ENCODE measurements around the gene KY. TPM values are rescaled to one million over a fixed set of nuclear protein-coding genes. Genes with fewer than 3 reads are reported as not detected.

The KY gene
- polyA plus RNA-seq, 1 donor from 2014 or later = 1.7 TPM

- no peak for TF ChIP-seq CTCF (IDR thresholded peaks at IDR 0.05; ENCODE audit: poor library complexity, severe bottlenecking)
- TF ChIP-seq EZH2 (IDR thresholded peaks at IDR 0.05; ENCODE audit: borderline replicate concordance, insufficient read depth, low read length, poor library complexity, severe bottlenecking) = no peak
- TF ChIP-seq RAD21 (conservative IDR thresholded peaks at IDR 0.05) = no peak
- no peak for TF ChIP-seq TAF1 (IDR thresholded peaks at IDR 0.05; ENCODE audit: low read depth)
- no peak for TF ChIP-seq POLR2AphosphoS5 (IDR thresholded peaks at IDR 0.05)
- no peak for TF ChIP-seq EP300 (conservative IDR thresholded peaks at IDR 0.05; ENCODE audit: poor library complexity, severe bottlenecking)
- no peak for TF ChIP-seq SMC3 (conservative IDR thresholded peaks at IDR 0.05; ENCODE audit: poor library complexity)
- no peak for TF ChIP-seq MXI1 (conservative IDR thresholded peaks at IDR 0.05; ENCODE audit: poor library complexity, severe bottlenecking)
- TF ChIP-seq REST (IDR thresholded peaks at IDR 0.05; ENCODE audit: borderline replicate concordance) = no peak
- H2AFZ ChIP-seq (ENCODE audit: low read depth, low read length) = no peak overlapping the region
- no peaks in the 10 kb centered on the region for H4K20me1 ChIP-seq (ENCODE audit: insufficient read depth)
- H3F3A ChIP-seq (ENCODE audit: insufficient read depth, low read length, poor library complexity, severe bottlenecking) = no peaks in the 10 kb centered on the region
- H3K9me3 ChIP-seq (ENCODE audit: low read length) = no peaks in the 10 kb centered on the region
- no peaks in the 10 kb centered on the region for H3K27me3 ChIP-seq (ENCODE audit: insufficient read depth, low read depth, low read length)
- no peak overlapping the region for H3K4me3 ChIP-seq (ENCODE audit: low read length)
- H3K4me2 ChIP-seq (ENCODE audit: low read length) = no peak overlapping the region
- H3K79me2 ChIP-seq (replicated peaks; ENCODE audit: insufficient read depth, low read length) = no peaks in the 10 kb centered on the region
- no peaks in the 10 kb centered on the region for H3K36me3 ChIP-seq (ENCODE audit: insufficient read depth, low read length)
- no peaks in the 10 kb centered on the region for H3K9me2 ChIP-seq (ENCODE audit: insufficient read depth, low read length)
- no peak overlapping the region for H3K27ac ChIP-seq (ENCODE audit: low read length)
- H3K9ac ChIP-seq (ENCODE audit: low read length) = no peak overlapping the region
Observed at GRCh38 chr3:134672571-134672970, 21.7 kb upstream of the KY start.

- no peaks in the 10 kb centered on the region for H4K20me1 ChIP-seq (ENCODE audit: insufficient read depth)
- no peaks in the 10 kb centered on the region for H3K36me3 ChIP-seq (ENCODE audit: insufficient read depth, low read length)
- no peak overlapping the region for H3K4me3 ChIP-seq (ENCODE audit: low read length)
- H3K27ac ChIP-seq (ENCODE audit: low read length) = no peak overlapping the region
- H3K27me3 ChIP-seq (ENCODE audit: insufficient read depth, low read depth, low read length) = no peaks in the 10 kb centered on the region
- no peaks in the 10 kb centered on the region for H3K79me2 ChIP-seq (replicated peaks; ENCODE audit: insufficient read depth, low read length)
- H3K9me2 ChIP-seq (ENCODE audit: insufficient read depth, low read length) = no peaks in the 10 kb centered on the region
- no peak overlapping the region for H3K4me2 ChIP-seq (ENCODE audit: low read length)
- no peak for TF ChIP-seq EZH2 (IDR thresholded peaks at IDR 0.05; ENCODE audit: borderline replicate concordance, insufficient read depth, low read length, poor library complexity, severe bottlenecking)
- no peaks in the 10 kb centered on the region for H3F3A ChIP-seq (ENCODE audit: insufficient read depth, low read length, poor library complexity, severe bottlenecking)
- H3K9ac ChIP-seq (ENCODE audit: low read length) = no peak overlapping the region
- no peak overlapping the region for H2AFZ ChIP-seq (ENCODE audit: low read depth, low read length)
- H3K9me3 ChIP-seq (ENCODE audit: low read length) = no peaks in the 10 kb centered on the region
Observed at GRCh38 chr3:134667956-134668355, 17.1 kb upstream of the KY start.

- no peaks in the 10 kb centered on the region for H4K20me1 ChIP-seq (ENCODE audit: insufficient read depth)
- TF ChIP-seq CTCF (IDR thresholded peaks at IDR 0.05; ENCODE audit: poor library complexity, severe bottlenecking) (no peak), MXI1 (conservative IDR thresholded peaks at IDR 0.05; ENCODE audit: poor library complexity, severe bottlenecking) (no peak), EZH2 (IDR thresholded peaks at IDR 0.05; ENCODE audit: borderline replicate concordance, insufficient read depth, low read length, poor library complexity, severe bottlenecking) (no peak), TAF1 (IDR thresholded peaks at IDR 0.05; ENCODE audit: low read depth) (no peak), RAD21 (conservative IDR thresholded peaks at IDR 0.05) (no peak)
- H3K9me3 ChIP-seq (ENCODE audit: low read length) = no peaks in the 10 kb centered on the region
- no peaks in the 10 kb centered on the region for H3F3A ChIP-seq (ENCODE audit: insufficient read depth, low read length, poor library complexity, severe bottlenecking)
- H3K4me3 ChIP-seq (ENCODE audit: low read length) = no peak overlapping the region
- H3K27ac ChIP-seq (ENCODE audit: low read length) = no peak overlapping the region
- no peak overlapping the region for H3K9ac ChIP-seq (ENCODE audit: low read length)
- H3K9me2 ChIP-seq (ENCODE audit: insufficient read depth, low read length) = no peaks in the 10 kb centered on the region
- no peak overlapping the region for H2AFZ ChIP-seq (ENCODE audit: low read depth, low read length)
- no peaks in the 10 kb centered on the region for H3K36me3 ChIP-seq (ENCODE audit: insufficient read depth, low read length)
- H3K4me2 ChIP-seq (ENCODE audit: low read length) = no peak overlapping the region
- no peaks in the 10 kb centered on the region for H3K79me2 ChIP-seq (replicated peaks; ENCODE audit: insufficient read depth, low read length)
- H3K27me3 ChIP-seq (ENCODE audit: insufficient read depth, low read depth, low read length) = no peaks in the 10 kb centered on the region
Observed at GRCh38 chr3:134667406-134667805, 16.6 kb upstream of the KY start.
